Endometrial microvascular endothelial cells (primary cell): ENCODE results near the gene KLRF1. TPM values are rescaled to one million over a fixed set of nuclear protein-coding genes. Genes with fewer than 3 reads are reported as not detected.

ENCODE experiments used
- in situ Hi-C: cut with HindIII; loops from 2 replicates; pipeline ENCODE4 v1.10.0; 2017; ENCODE audit warnings: low sequenced_read_pairs, low pct_unique_long_range_greater_than_20kb; ENCODE audit errors: inconsistent ontology term
- total RNA-seq: library from RNA; depleted of rRNA; stranded (reverse); fragments of >200 nt; gene quantifications from one replicate; pipeline ENCODE4 v1.2.3, GENCODE V29; 2015; ENCODE audit errors: inconsistent ontology term

Gene KLRF1
- total RNA-seq, 1 donor from 2014 or later: 2.1 TPM

DNA sequence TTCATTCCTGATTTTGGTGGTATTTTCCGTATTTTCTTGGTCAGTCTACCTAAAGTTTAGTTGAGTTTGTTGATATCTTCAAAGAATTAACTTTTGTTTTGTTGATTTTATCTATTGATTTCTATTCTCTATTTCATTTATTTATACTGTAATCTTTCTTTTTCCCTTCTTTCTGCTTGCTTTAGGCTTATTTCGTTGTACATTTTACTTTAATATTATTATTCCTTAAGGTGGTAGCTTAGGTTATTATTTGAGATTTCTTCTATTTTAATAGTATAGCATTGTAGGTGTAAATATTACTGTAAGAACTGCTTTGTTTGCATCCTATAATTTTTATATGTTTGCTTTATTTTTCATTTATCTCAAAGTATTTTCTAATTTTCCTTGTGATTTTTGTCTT is 21.4 kb upstream of the KLRF1 start:
- in situ Hi-C loops: no loop called here

DNA sequence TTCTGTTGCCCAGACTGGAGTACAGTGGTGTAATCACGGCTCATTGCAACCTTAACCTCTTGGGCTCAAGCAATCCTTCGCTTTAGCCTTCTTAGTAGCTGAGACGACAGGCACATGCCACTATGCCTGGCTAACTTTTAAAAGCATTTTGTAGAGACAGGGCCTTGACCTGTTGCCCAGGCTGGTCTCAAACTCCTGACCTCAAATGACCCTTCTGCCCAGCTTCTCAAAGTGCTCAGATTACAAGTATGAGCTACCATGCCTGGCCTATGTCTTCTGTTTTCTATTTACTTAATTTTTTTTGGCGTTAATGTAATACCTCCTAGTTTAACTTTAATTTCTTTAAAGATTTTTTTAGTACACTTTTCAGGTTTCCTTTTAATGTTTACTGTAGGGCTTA is 20.6 kb upstream of the KLRF1 start:
- in situ Hi-C loops: no loop called here

DNA sequence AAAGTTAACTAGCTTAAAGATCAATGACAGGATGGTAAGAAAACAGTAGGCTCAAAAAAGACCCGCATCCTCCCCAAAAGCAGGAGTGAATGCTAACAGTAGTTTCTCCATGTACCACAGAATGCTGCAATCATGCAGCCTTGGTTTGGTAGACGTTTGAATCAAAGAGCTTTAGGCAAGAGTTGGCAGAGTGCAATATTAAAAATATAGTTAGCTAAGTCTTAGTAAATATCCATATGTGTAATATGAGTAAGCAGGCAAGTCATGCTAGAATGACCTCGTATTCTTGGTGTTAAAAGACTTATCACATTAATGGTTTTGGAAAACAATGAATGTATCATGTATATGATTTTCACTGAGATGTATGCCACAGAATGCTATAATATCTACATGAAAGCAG is 18.8 kb upstream of the KLRF1 start:
- in situ Hi-C loops: no loop called here

DNA sequence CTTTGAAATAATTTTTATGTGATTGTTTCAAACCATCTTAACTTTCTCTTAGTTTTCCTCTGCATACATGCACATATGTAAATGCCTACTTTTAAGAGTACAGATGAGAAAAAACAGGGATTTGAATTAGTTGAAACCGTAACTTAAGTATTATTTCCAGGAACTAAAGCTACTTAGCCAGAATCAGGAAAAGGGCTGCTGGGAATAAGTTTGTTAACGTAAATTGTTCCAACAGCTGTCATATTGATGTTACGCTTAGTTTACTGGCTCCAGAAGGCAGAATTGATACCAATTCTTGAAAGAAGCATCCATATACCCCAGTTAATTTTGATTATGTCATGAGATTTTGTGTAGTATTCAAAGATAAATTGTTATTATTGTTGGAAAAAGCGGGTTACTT is 17.9 kb upstream of the KLRF1 start:
- in situ Hi-C loops: no loop called here

DNA sequence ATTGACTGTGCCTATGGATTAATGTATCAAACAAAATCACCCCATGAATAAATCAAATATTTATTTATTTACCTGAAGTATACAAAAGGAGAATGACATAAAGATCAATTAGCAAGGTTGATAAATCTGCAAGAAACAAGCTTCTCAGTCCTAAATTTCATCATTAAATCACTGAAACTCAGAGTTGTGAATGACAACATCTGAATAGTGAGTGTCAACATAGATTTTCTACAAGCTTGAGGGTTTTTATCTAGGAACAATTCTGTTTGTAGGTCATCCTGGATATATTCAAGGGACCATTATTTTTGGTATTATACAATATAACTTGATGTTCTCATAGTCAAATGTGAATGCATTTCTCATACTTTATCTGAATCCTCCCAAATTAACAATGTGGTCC is 17.4 kb upstream of the KLRF1 start:
- in situ Hi-C loops: no loop called here

DNA sequence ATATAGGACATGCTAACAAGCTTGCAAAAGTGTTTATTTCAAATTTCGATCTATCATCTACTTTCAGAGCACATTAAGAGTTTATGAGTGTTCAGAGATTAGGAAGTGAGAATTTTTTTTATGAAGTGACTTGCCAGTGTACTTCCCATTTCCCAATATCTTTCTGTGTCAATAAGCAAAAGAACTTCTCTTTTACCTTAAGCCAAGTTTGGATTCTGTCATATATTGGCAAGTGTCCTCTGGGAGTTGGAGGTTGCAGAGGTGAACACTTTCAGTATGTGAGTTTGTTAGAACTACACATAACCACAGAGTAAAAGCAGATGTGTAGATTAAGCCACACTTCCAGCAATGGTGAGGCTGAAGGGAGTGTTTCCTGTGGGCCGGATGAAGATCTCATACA is 16.6 kb upstream of the KLRF1 start:
- in situ Hi-C loops: no loop called here

DNA sequence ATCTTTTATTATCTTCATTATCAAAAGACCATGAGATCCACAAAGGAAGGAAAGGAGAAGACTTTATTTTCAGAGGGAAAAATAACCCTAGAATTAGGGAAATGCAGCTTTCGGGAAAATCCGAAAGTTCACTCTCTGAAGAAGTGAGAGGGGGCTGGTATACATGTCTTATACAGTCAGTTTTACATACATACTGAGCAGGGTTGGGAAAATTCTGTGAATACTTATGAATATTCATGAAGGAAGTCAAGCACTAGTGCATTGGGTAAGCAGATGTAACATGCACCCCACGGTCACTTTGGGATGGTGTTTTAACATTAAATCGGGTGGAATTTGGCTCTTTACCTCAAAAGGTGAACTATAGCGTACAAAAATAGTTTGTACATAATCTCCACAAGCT is 15.7 kb upstream of the KLRF1 start:
- in situ Hi-C loops: no loop called here

DNA sequence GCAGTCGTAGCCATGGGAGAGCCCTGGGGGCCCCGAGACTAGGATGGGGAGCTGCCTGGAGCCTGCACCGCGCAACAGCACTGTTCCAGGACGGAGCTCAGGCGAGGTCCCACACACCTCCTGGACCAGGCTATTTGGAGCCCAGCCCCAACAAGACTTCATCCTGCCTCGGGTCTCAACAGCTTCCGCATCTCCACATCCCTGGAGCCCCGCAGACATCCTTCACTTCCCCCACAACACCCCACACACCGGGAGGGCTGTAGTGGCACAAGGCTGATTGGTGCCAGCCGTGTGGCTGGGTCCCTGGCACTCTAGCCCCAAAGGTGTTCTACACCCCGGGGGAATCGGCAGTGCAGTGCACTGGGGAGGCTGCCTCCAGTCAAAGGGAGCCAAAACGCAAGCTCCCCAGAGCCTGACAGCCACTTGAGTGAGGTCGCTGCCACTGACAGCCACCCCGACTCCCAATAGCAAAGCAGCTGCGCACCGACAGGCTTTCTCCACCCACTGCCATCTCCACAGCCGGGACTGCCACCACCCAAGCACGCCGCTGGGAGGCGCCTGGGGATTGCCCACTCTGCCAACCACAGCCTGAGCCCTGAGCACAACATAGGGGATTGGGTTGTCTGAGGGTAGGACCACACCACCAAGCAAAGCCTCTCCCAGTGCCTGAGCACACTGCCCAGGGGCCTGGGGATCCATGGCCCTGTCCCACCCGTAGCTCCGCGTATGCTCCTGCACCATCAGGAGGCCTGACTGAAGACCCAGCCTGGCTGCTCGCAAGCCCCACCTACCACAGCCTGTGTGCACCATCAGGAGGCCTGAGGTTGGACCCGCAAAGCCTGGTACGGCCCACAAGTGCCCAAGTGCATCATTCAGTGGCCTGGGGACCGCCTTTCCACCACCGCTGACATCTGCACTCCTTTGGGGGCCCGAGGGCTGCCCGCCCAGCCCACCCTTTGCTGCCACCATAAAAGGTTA is 13.2 kb upstream of the KLRF1 start:
- in situ Hi-C loops: no loop called here

DNA sequence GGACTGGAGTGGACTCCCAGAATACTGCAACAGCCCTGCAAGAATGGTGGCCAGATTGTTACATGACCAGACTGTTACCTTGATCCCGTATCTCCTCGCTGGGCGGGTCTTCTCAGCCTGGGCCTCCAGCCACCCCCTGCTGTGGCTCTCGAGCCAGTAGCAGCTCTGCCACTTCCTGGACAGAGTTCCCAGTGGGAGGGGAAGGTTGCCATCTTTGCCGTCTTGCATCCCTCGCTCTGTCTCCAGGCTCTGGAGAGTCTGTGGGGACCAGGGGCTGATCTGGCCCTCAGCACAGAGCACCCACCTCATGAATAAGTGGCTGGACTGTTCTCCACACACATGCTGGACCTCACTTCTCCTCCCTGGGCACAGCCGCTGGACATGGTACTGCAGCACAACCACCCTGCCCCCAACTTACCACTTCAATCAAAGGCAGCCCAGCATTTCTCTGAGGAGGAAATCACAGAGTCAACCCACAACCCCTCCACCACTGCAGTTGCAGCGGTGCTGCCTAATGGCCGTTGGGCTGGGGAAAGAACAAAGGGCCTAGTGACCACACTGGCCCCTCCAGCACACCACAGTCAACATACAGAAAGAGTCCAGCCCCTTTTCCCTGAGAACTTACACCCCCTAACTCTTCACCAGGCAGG is 6.9 kb upstream of the KLRF1 start:
- in situ Hi-C loops: no loop called here

DNA sequence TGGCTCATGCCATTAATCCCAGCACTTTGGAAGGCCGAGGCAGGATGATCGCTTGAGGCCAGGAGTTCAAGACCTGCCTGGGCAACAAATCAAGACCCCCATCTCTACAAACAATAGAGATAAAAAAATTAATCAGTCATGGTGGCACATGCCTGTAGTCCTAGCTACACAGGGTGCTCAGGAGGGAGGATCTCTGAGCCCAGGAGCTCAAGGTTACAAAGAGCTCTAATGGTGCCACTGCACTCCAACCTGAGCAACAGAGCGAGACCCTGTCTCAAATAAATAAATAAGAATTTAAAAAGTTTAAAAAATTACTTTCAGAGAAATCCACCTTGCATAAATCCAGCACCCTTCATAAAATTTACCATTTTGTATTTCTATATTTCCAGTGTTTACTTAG is 2.2 kb downstream of the KLRF1 start:
- in situ Hi-C loops: no loop called here

DNA sequence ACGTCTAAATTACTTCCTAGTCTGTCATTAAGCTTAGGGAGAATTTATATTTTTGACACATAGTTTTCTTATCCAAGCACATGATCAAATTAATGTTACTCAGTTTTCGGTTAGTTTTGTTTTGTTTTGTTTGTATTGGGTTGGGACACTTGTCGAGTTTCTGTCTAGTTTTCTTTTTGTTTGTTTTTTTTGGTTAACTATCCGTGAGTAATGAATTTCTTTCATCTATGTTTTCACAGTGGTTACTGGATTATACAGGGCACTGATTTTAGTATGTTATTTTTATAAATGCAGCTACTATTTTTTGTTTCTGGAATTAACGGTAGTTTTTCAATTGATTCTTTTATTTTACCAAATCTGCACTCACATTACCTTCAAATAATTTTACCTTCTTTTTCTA is 2.7 kb downstream of the KLRF1 start:
- in situ Hi-C loops: no loop called here

DNA sequence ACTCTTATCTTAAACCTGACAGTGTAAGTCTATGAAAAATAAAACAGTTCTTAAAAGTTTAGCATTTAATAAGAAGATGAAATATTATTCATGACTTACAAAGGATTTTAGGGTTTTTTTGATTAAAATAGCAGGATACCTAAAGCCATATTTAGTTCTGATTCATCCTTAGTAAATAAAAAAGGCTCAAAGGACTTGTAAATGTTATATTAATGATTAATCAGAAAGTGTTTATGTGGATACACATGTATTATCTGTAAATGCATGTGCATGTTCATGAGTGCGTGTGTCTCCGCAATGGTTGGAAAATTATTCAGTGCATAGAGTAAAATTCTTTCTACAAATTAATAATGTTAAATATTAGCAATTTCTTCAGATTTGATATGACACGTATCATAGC is 4.4 kb downstream of the KLRF1 start:
- in situ Hi-C loops: no loop called here

DNA sequence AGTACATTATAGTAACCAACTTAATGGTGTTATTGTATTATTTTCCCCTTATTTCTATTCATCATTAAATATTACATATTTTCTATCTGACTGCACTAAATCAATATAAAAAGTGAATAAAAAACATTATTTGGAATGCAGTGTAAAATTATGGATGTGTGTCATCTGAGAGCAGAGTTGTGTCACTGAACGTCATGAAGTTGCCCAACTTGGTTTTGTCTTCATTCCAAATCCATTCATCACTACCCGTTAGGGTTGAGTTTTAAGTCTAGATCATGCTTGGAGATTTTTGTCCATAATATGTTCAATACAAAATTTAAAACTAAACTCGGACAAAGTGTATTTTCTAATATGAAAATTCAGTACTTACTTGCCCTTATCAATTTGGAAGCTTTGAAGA is 16.1 kb downstream of the KLRF1 start:
- in situ Hi-C loops: no loop called here

DNA sequence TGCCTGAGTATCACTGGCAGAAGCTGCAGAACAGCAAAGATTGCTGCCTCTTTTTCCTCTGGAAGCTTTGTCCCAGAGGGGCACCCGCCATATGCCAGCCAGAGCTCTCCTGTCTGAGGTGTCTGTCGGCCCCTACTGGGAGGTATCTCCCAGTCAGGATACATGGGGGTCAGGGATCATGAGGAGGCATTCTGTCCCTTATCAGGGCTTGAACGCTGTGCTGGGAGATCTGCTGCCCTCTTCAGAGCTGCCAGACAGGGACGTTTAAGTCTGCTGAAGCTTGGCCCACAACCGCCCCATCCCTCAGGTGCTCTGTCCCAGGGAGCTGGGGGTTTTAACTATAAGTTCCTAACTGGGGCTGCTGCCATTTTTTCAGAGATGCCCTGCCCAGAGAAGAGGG is 21.6 kb downstream of the KLRF1 start:
- in situ Hi-C loops: no loop called here

DNA sequence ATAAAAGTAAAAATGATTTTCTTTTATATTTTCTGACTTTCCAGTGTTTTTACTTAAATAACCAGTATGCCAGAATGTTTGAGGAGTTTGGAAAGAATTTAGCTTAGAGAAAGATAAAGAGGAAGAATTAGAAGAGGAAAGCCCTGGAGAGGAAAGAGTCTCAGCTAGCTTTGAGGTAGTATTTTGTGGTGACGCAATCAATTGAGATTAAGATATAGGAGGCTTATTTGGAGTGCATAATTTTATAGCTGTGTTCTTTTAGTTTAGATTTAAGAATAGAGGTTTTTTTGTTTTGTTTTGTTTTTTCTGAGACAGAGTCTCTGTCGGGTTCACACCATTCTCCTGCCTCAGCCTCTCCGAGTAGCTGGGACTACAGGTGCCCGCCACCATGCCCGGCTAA is 23.8 kb downstream of the KLRF1 start:
- in situ Hi-C loops: no loop called here

DNA sequence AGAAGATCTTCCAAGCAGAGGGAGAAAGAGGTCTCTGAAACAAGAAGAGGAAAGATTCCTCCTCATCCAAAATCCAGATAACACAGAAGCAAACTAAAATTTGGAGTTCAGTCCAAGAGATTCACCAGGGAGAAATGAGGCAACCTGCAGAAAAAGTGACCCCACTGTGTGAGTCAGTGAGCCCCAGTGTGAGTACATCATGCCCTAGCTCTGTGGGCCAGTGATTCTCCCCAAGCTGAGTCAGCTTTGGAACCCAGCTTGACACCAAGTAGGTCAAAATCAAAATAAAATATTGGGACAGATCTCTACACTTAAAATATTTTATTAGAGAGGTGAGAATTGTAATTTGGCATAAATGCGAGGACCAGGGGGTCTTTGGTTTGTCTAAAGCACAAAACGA is 24.6 kb downstream of the KLRF1 start:
- in situ Hi-C loops: no loop called here

DNA sequence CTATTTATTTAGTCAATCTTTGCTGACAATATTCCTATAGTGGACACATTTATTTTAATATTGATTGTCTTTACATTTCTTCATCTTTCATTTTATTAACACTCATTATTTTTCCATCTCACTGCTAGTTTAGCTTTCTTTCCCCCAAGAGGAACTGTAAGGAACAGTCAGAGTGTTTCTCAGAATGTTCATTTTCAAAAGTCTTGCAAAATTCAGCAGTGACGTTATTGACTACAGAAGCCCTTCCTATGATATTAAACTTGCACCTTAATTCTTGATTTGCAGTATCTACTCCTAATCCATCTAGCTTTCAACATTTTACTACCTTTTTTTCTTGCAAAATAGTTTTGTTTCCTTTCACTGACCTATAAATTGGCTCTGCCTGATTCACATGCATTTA is 28.9 kb downstream of the KLRF1 start:
- in situ Hi-C loops: no loop called here

DNA sequence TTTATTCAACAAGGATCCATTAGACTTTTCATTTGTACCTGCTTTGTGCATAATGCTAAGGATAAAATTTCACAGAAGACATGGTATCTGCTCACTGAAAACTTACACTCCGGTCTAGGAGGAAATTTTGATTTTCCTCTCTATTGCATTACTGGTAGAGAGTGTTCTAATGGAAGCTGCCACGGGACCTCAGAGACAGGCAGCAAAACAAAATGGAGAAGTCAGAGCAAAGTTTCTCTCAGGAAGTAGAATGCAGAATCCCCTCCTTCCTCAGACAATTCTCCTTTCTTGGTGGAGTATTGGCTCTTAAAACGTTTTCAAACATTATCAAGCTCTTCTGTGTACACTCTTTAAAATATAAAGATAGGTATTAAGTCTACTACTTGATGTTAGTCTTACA is 29.6 kb downstream of the KLRF1 start:
- in situ Hi-C loops: no loop called here

DNA sequence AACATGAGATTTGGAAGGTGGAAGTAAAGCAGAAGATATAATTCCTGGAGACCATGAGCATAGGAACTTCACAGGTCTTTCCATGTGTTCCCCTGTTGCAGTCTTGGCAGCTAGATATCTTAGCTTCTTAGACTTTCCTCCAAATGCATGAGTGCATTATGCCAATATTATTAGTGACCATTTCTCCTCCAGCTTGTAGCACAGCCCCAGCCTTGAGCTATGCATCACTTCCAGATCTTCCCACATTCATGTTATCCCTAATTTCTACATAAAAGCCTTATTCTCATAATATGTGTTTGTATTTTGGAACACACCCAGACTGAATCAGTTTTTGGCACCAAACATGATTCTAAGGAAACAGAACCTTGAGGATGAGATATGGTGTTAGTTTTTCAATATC is 30.9 kb downstream of the KLRF1 start:
- in situ Hi-C loops: no loop called here

DNA sequence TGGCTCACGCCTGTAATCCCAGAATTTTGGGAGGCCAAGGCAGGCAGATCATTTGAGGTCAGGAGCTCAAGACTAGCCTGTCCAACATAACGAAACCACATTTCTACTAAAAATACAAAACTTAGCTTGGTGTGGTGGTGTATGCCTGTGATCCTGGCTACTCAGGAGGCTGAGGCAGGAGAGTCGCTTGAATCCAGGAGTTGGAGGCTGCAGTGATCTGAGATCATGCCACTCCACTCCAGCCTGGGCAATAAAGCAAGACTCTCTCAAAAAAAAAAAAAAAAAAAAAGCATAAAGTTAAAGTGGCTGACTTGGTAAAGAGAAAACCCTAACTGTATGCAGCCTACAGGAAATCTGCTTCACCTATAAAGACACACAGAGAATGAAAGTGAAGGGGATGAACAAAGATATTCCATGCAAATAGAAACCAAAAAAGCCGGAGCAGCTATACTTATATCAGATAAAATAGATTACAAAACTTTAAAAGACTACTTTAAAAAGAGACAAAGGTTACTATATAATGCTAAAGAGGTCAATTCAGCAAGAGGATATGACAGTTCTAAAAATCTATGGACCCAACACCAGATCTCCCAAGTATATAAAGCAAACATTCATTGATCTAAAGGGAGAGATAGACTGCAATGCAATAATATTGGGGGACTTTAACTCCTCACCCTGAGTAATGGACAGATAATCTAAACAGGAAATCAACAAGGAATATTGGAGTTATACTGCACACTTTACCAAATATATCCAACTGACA is 37.8 kb downstream of the KLRF1 start:
- in situ Hi-C loops: no loop called here
